Chondrocyte (in vitro differentiated cells): ENCODE measurements around the gene POLL. TPM values are rescaled to one million over a fixed set of nuclear protein-coding genes. Genes with fewer than 3 reads are reported as not detected.

ENCODE experiments used
- DNase-seq: peaks from one replicate; pipeline ENCODE4 v3.0.0; 2021; ENCODE audit warnings: mixed read lengths, low spot score
- H3K27ac Mint-ChIP-seq: one replicate; pipeline ENCODE4 v1.8.0; 2021; ENCODE audit warnings: mild to moderate bottlenecking, moderate library complexity, mixed read lengths; ENCODE audit not compliant: unreplicated experiment
- H3K27me3 Mint-ChIP-seq: 2 replicates; pipeline ENCODE4 v1.8.0; 2021; ENCODE audit warnings: low read depth, mixed read lengths
- H3K36me3 Mint-ChIP-seq: 2 replicates; pipeline ENCODE4 v1.8.0; 2021; ENCODE audit warnings: low read depth, mixed read lengths
- H3K4me1 Mint-ChIP-seq: 2 replicates; pipeline ENCODE4 v1.8.0; 2021; ENCODE audit warnings: low read depth, mild to moderate bottlenecking, mixed read lengths
- H3K4me3 Mint-ChIP-seq: one replicate; pipeline ENCODE4 v1.8.0; 2021; ENCODE audit warnings: mild to moderate bottlenecking, moderate library complexity, mixed read lengths; ENCODE audit not compliant: unreplicated experiment
- H3K9me3 Mint-ChIP-seq: 2 replicates; pipeline ENCODE4 v1.8.0; 2021; ENCODE audit warnings: low read depth, mixed read lengths
- total RNA-seq: library from RNA; stranded (reverse); gene quantifications from 3 replicates; pipeline ENCODE4 v1.2.1, GENCODE V29; 2021
- TF ChIP-seq, protein P1 (sequence below): fragments of 200-600 bp; sonication (generic); IDR thresholded peaks from 2 replicates; pipeline ENCODE4 v1.5.0; 2021; ENCODE audit warnings: antibody characterized with exemption, mild to moderate bottlenecking, moderate library complexity

Gene POLL
- total RNA-seq, 1 donor from 2014 or later = 21.2 TPM

GRCh38 chr10:101557541-101557940 is 30.5 kb downstream of the POLL start:
- Mint-ChIP-seq H3K27me3 (peaks cover 5% of the 10 kb centered on the region), H3K36me3 (peaks cover 20% of the 10 kb centered on the region), H3K27ac (no peak overlapping the region), H3K4me1 (no peaks in the 10 kb centered on the region), H3K9me3 (no peaks in the 10 kb centered on the region), H3K4me3 (no peak overlapping the region)
- TF ChIP-seq, protein P1, sequence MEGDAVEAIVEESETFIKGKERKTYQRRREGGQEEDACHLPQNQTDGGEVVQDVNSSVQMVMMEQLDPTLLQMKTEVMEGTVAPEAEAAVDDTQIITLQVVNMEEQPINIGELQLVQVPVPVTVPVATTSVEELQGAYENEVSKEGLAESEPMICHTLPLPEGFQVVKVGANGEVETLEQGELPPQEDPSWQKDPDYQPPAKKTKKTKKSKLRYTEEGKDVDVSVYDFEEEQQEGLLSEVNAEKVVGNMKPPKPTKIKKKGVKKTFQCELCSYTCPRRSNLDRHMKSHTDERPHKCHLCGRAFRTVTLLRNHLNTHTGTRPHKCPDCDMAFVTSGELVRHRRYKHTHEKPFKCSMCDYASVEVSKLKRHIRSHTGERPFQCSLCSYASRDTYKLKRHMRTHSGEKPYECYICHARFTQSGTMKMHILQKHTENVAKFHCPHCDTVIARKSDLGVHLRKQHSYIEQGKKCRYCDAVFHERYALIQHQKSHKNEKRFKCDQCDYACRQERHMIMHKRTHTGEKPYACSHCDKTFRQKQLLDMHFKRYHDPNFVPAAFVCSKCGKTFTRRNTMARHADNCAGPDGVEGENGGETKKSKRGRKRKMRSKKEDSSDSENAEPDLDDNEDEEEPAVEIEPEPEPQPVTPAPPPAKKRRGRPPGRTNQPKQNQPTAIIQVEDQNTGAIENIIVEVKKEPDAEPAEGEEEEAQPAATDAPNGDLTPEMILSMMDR = no peak
- no peak for DNase-seq

- Mint-ChIP-seq H3K4me3 (no peak overlapping the region), H3K27me3 (no peaks in the 10 kb centered on the region), H3K4me1 (no peaks in the 10 kb centered on the region), H3K27ac (no peak overlapping the region), H3K36me3 (peaks cover 36% of the 10 kb centered on the region), H3K9me3 (no peaks in the 10 kb centered on the region)
- TF ChIP-seq, protein P1 = no peak
- DNase-seq = no peak
These were observed 35.6 kb downstream of the POLL start for GRCh38 chr10:101552442-101552841.

DNA sequence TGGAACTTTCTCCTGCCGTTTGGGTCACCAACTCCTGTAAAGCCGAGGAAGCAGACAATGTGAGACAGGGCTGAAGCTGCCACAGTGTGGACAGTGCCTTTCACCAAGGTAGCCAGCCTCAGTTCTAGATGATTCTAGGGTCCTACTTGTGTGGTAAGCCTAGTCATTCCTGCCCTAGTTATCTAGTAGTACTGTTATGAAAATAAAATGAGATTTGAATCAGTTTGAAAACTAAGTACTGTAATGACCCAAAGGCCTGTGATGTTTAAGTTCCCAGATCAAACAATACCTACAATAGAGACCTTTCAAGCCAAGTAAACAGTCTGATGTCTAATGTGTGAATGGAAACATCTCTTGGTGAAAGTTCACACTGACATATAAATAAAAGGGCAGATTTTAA is 37.1 kb downstream of the POLL start:
- no peaks in the 10 kb centered on the region for H3K4me1 Mint-ChIP-seq
- H3K27ac Mint-ChIP-seq = no peak overlapping the region
- H3K36me3 Mint-ChIP-seq = peaks cover 38% of the 10 kb centered on the region
- H3K4me3 Mint-ChIP-seq = no peak overlapping the region
- no peaks in the 10 kb centered on the region for H3K27me3 Mint-ChIP-seq
- DNase-seq = no peak
- TF ChIP-seq, protein P1 = no peak
- H3K9me3 Mint-ChIP-seq = peaks cover 2% of the 10 kb centered on the region

GRCh38 chr10:101545898-101546297 is 42.2 kb downstream of the POLL start:
- DNase-seq = no peak
- TF ChIP-seq, protein P1 = no peak
- Mint-ChIP-seq H3K27me3 (no peaks in the 10 kb centered on the region), H3K4me3 (no peak overlapping the region), H3K9me3 (peaks cover 6% of the 10 kb centered on the region), H3K36me3 (peaks cover 14% of the 10 kb centered on the region), H3K4me1 (no peaks in the 10 kb centered on the region), H3K27ac (no peak overlapping the region)

- Mint-ChIP-seq H3K4me1 (no peaks in the 10 kb centered on the region), H3K36me3 (peaks cover 27% of the 10 kb centered on the region), H3K27ac (no peak overlapping the region), H3K9me3 (no peaks in the 10 kb centered on the region), H3K27me3 (no peaks in the 10 kb centered on the region), H3K4me3 (no peak overlapping the region)
- DNase-seq = no peak
- TF ChIP-seq, protein P1 = no peak
These were observed 49.6 kb downstream of the POLL start for GRCh38 chr10:101538446-101538845.
